ENCODE results near the gene BTBD16.

BTBD16 gene

GRCh38 chr10:122290334-122290733 is 19.2 kb downstream of the BTBD16 start:
- H3K27ac ChIP-seq (ENCODE audit: low read length), result no peak overlapping the region

DNA sequence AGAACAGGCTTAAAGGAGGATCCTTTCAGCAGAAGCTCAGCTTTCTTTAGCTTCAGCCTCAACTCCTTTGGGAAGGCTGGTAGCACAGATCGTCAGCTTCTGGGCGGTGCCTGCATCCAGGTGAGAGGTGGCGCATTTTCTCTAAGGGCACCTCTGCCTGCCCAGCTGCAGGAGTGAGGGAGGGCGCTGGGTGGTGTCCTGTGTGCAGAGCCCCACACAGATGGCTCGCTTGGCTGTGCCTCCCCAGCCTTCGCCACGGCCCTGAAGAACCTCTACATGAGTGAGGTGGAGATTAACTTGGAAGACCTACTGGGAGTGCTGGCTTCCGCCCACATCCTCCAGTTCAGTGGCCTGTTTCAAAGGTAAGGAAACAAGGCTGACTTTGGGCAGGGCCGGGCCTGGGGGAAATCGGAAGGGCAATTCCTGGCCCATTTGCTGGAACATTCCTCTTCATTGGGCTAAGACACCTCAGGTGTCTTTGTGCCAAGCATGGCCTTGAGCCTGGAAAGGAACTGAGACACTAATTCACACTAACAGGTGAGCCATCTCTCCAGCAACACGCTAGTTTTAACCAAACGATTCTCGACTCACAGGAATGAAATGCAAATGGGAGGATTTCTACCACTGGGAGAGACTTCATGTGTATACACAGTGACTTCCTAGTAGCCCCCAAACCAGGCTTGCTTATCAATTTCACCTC is 19.9 kb downstream of the BTBD16 start:
- Histone ChIP-seq H3K36me3 (ENCODE audit: control insufficient read depth in 1 of 2, insufficient read depth in 2 of 2, low read length in 2 of 2) (no peaks in the 10 kb centered on the region), H3K27ac (ENCODE audit: low read length) (no peak overlapping the region), H3K9me3 (ENCODE audit: control insufficient read depth in 1 of 2, low read length in 2 of 2) (no peaks in the 10 kb centered on the region), H3K4me3 (ENCODE audit: low read depth in 1 of 2, low read length in 2 of 2) (no peak overlapping the region), H3K4me1 (ENCODE audit: control insufficient read depth in 1 of 2, insufficient read depth in 2 of 2, low read length in 2 of 2) (peaks cover 0 to 7% of the 10 kb centered on the region in 2 donors), H3K27me3 (ENCODE audit: low read depth, low read length) (no peaks in the 10 kb centered on the region)

More at GRCh38 chr10:122290334-122290733, 19.2 kb downstream of the BTBD16 start:
- Histone ChIP-seq H3K36me3 (ENCODE audit: control insufficient read depth in 1 of 2, insufficient read depth in 2 of 2, low read length in 2 of 2) (no peaks in the 10 kb centered on the region), H3K4me1 (ENCODE audit: control insufficient read depth in 1 of 2, insufficient read depth in 2 of 2, low read length in 2 of 2) (peaks cover 0 to 7% of the 10 kb centered on the region in 2 donors), H3K27me3 (ENCODE audit: low read depth, low read length) (no peaks in the 10 kb centered on the region), H3K4me3 (ENCODE audit: low read depth in 1 of 2, low read length in 2 of 2) (no peak overlapping the region), H3K9me3 (ENCODE audit: control insufficient read depth in 1 of 2, low read length in 2 of 2) (no peaks in the 10 kb centered on the region)

GRCh38 chr10:122291739-122292138 is 20.6 kb downstream of the BTBD16 start:
- H3K36me3 ChIP-seq (ENCODE audit: control insufficient read depth in 1 of 2, insufficient read depth in 2 of 2, low read length in 2 of 2), result no peaks in the 10 kb centered on the region
- H3K4me3 ChIP-seq (ENCODE audit: low read depth in 1 of 2, low read length in 2 of 2), result no peak overlapping the region
- H3K27me3 ChIP-seq (ENCODE audit: low read depth, low read length), result no peaks in the 10 kb centered on the region
- peaks cover 0 to 7% of the 10 kb centered on the region in 2 donors for H3K4me1 ChIP-seq (ENCODE audit: control insufficient read depth in 1 of 2, insufficient read depth in 2 of 2, low read length in 2 of 2)
- no peaks in the 10 kb centered on the region for H3K9me3 ChIP-seq (ENCODE audit: control insufficient read depth in 1 of 2, low read length in 2 of 2)
- H3K27ac ChIP-seq (ENCODE audit: low read length), result no peak overlapping the region

GRCh38 chr10:122292376-122292775 is 21.3 kb downstream of the BTBD16 start:
- H3K27ac ChIP-seq (ENCODE audit: low read length), result no peak overlapping the region
- H3K4me1 ChIP-seq (ENCODE audit: control insufficient read depth in 1 of 2, insufficient read depth in 2 of 2, low read length in 2 of 2), result peaks cover 0 to 7% of the 10 kb centered on the region in 2 donors
- H3K27me3 ChIP-seq (ENCODE audit: low read depth, low read length), result no peaks in the 10 kb centered on the region
- H3K9me3 ChIP-seq (ENCODE audit: control insufficient read depth in 1 of 2, low read length in 2 of 2), result no peaks in the 10 kb centered on the region
- H3K36me3 ChIP-seq (ENCODE audit: control insufficient read depth in 1 of 2, insufficient read depth in 2 of 2, low read length in 2 of 2), result no peaks in the 10 kb centered on the region
- H3K4me3 ChIP-seq (ENCODE audit: low read depth in 1 of 2, low read length in 2 of 2), result no peak overlapping the region

DNA sequence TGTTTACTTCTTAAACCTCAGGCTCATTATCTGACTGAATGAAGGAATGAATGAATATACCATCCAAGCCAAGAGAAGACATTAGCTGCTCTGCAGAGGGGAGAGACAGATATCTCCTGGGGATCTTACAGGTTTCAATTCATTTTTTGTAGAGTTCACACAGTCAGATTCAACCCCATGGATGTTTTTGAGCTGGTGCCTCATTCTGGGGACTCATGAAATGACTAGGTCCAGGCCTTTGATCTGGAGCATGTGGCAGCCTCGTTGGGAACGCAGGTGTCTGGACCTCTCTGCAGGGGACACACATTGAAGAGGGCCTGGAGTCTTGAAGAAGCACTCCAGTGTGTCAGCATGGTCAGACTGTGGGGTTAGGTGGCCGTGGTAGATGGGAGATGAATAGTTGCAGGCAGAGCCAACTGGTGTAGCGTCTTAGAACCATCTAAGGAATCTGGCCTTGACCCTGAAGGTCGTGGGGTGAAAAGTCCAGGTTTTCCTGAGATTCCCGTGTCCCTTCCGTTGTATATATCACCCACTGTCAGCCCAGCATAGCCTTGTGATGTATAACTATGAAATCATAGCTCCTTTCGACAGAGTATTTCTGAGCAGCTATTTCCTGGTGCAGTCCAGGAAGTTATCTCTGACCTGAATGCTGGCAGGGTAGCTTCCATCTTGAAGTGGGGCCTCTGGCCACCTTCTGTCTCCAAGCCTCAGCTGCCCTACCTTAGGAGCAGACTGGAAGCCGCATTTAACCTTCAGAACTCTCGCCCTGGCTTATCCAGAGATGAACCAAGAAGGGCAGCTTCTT is 22.3 kb downstream of the BTBD16 start:
- Histone ChIP-seq H3K4me3 (ENCODE audit: low read depth in 1 of 2, low read length in 2 of 2) (no peak overlapping the region), H3K4me1 (ENCODE audit: control insufficient read depth in 1 of 2, insufficient read depth in 2 of 2, low read length in 2 of 2) (peaks cover 0 to 3% of the 10 kb centered on the region in 2 donors), H3K27me3 (ENCODE audit: low read depth, low read length) (no peaks in the 10 kb centered on the region), H3K36me3 (ENCODE audit: control insufficient read depth in 1 of 2, insufficient read depth in 2 of 2, low read length in 2 of 2) (no peaks in the 10 kb centered on the region), H3K9me3 (ENCODE audit: control insufficient read depth in 1 of 2, low read length in 2 of 2) (no peaks in the 10 kb centered on the region), H3K27ac (ENCODE audit: low read length) (no peak overlapping the region)

DNA sequence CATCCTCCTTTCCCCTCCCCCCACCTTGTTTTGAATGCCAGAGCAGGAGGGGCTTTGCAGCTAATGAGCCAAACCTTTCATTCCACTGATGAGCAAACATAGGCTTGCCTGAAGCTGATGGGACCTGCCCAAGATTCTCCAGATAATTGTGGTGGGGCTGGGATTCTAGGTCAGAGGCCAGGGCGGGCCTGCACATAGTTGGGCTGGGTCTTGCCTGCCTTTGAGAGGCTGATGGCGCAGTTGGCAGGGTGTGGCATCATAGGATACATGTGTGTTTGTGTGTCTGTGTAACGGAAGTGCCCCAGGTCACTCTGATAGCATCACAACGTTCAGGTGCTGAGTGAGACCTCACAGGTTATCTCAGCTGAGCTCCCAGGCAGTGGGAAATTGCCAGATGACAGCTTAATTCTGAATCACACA is 22.9 kb downstream of the BTBD16 start:
- no peaks in the 10 kb centered on the region for H3K27me3 ChIP-seq (ENCODE audit: low read depth, low read length)
- no peak overlapping the region for H3K4me3 ChIP-seq (ENCODE audit: low read depth in 1 of 2, low read length in 2 of 2)
- H3K27ac ChIP-seq (ENCODE audit: low read length), result no peak overlapping the region
- no peaks in the 10 kb centered on the region for H3K4me1 ChIP-seq (ENCODE audit: control insufficient read depth in 1 of 2, insufficient read depth in 2 of 2, low read length in 2 of 2)
- no peaks in the 10 kb centered on the region for H3K36me3 ChIP-seq (ENCODE audit: control insufficient read depth in 1 of 2, insufficient read depth in 2 of 2, low read length in 2 of 2)
- no peaks in the 10 kb centered on the region for H3K9me3 ChIP-seq (ENCODE audit: control insufficient read depth in 1 of 2, low read length in 2 of 2)

- no peak overlapping the region for H3K27ac ChIP-seq (ENCODE audit: low read length)
- no peaks in the 10 kb centered on the region for H3K27me3 ChIP-seq (ENCODE audit: low read depth, low read length)
- H3K36me3 ChIP-seq (ENCODE audit: control insufficient read depth in 1 of 2, insufficient read depth in 2 of 2, low read length in 2 of 2), result no peaks in the 10 kb centered on the region
- no peaks in the 10 kb centered on the region for H3K9me3 ChIP-seq (ENCODE audit: control insufficient read depth in 1 of 2, low read length in 2 of 2)
- no peak overlapping the region for H3K4me3 ChIP-seq (ENCODE audit: low read depth in 1 of 2, low read length in 2 of 2)
- H3K4me1 ChIP-seq (ENCODE audit: control insufficient read depth in 1 of 2, insufficient read depth in 2 of 2, low read length in 2 of 2), result no peaks in the 10 kb centered on the region
Observed at GRCh38 chr10:122294511-122295450, 23.7 kb downstream of the BTBD16 start.

- no peaks in the 10 kb centered on the region for H3K4me1 ChIP-seq (ENCODE audit: control insufficient read depth in 1 of 2, insufficient read depth in 2 of 2, low read length in 2 of 2)
- H3K9me3 ChIP-seq (ENCODE audit: control insufficient read depth in 1 of 2, low read length in 2 of 2), result no peaks in the 10 kb centered on the region
- H3K27ac ChIP-seq (ENCODE audit: low read length), result no peak overlapping the region
- H3K36me3 ChIP-seq (ENCODE audit: control insufficient read depth in 1 of 2, insufficient read depth in 2 of 2, low read length in 2 of 2), result no peaks in the 10 kb centered on the region
- no peaks in the 10 kb centered on the region for H3K27me3 ChIP-seq (ENCODE audit: low read depth, low read length)
- H3K4me3 ChIP-seq (ENCODE audit: low read depth in 1 of 2, low read length in 2 of 2), result no peak overlapping the region
Observed at GRCh38 chr10:122295451-122295809, 24.3 kb downstream of the BTBD16 start.

DNA sequence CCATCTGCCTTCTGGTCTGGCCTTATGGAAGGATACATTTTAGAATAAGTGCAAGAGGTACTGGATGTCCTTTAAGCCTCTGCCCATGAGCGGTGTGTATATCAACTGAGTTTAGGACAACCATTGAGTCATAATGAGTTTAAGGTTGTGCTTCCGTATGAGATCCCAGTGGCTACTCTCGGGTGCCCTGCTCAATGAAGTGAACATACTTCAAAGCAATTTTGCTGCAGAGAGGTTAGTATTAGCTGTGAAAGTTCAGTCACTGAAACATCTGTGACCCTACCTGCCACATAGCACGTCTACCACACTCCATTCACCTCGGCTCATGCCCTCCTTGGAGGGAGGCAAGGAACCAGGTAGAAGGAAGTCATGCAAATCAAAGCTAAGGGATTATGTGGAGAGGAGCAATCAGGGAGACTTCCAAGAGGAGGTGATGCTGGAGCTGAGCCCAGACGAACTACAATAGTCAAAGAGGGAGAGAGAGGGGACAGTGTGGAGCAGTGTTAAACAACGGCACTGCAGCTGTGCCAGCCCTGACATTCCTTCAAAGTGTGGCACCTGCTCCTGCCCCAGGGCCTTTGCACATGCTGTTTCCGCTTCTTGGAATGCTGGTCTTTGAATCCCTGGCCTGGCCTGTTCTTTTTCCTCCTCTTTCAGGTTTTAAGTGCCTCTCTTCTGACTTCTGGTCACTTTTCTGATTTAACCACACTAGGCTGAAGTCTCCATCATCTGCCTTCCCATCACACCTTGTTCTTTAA is 25.4 kb downstream of the BTBD16 start:
- H3K9me3 ChIP-seq (ENCODE audit: control insufficient read depth in 1 of 2, low read length in 2 of 2), result no peaks in the 10 kb centered on the region
- no peaks in the 10 kb centered on the region for H3K4me1 ChIP-seq (ENCODE audit: control insufficient read depth in 1 of 2, insufficient read depth in 2 of 2, low read length in 2 of 2)
- no peaks in the 10 kb centered on the region for H3K36me3 ChIP-seq (ENCODE audit: control insufficient read depth in 1 of 2, insufficient read depth in 2 of 2, low read length in 2 of 2)

GRCh38 chr10:122297583-122297982 is 26.5 kb downstream of the BTBD16 start:
- Histone ChIP-seq H3K27ac (ENCODE audit: low read length) (no peak overlapping the region), H3K4me3 (ENCODE audit: low read depth in 1 of 2, low read length in 2 of 2) (no peak overlapping the region), H3K36me3 (ENCODE audit: control insufficient read depth in 1 of 2, insufficient read depth in 2 of 2, low read length in 2 of 2) (no peaks in the 10 kb centered on the region), H3K27me3 (ENCODE audit: low read depth, low read length) (no peaks in the 10 kb centered on the region), H3K4me1 (ENCODE audit: control insufficient read depth in 1 of 2, insufficient read depth in 2 of 2, low read length in 2 of 2) (no peaks in the 10 kb centered on the region), H3K9me3 (ENCODE audit: control insufficient read depth in 1 of 2, low read length in 2 of 2) (no peaks in the 10 kb centered on the region)

More for the DNA sequence above, 25.4 kb downstream of the BTBD16 start:
- Histone ChIP-seq H3K27me3 (ENCODE audit: low read depth, low read length) (no peaks in the 10 kb centered on the region), H3K27ac (ENCODE audit: low read length) (no peak overlapping the region), H3K4me3 (ENCODE audit: low read depth in 1 of 2, low read length in 2 of 2) (no peak overlapping the region)

Data from muscle layer of duodenum (tissue), 2 donors.